GM20431 (cell line): ENCODE data around the gene USP3.
"Not testable (repeated sequence)": the region's sequence is repeated elsewhere in the genome, so short reads cannot be mapped to it uniquely, and the experiment has no call there.

ENCODE experiments used
- in situ Hi-C: fragments of 300-500 bp; cut with MseI, MboI; formaldehyde crosslinking; loops from one replicate; pipeline ENCODE4 v1.15.0; 2020; ENCODE audit warnings: low sequenced_read_pairs; ENCODE audit not compliant: unreplicated experiment

USP3 gene

GRCh38 chr15:63532307-63532744 is 27.9 kb downstream of the USP3 start:
- in situ Hi-C loops: no loop called here

GRCh38 chr15:63534888-63535287 is 30.5 kb downstream of the USP3 start:
- in situ Hi-C loops: not testable (repeated sequence)

GRCh38 chr15:63535689-63536088 is 31.3 kb downstream of the USP3 start:
- in situ Hi-C loops: no loop called here

GRCh38 chr15:63538876-63539275 is 34.5 kb downstream of the USP3 start:
- in situ Hi-C loops: no loop called here

GRCh38 chr15:63539521-63539920 is 35.1 kb downstream of the USP3 start:
- in situ Hi-C loops: no loop called here

GRCh38 chr15:63539998-63540397 is 35.6 kb downstream of the USP3 start:
- in situ Hi-C loops: no loop called here

GRCh38 chr15:63540449-63540848 is 36.1 kb downstream of the USP3 start:
- in situ Hi-C loops: no loop called here

GRCh38 chr15:63544258-63545026 is 40.0 kb downstream of the USP3 start:
- in situ Hi-C loops: no loop called here

- in situ Hi-C loops: no loop called here
Measured at GRCh38 chr15:63545520-63545919, 41.1 kb downstream of the USP3 start.

GRCh38 chr15:63551400-63551799 is 47.0 kb downstream of the USP3 start:
- in situ Hi-C loops: no loop called here

GRCh38 chr15:63553388-63553791 is 49.0 kb downstream of the USP3 start:
- in situ Hi-C loops: no loop called here

GRCh38 chr15:63554337-63554927 is 50.0 kb downstream of the USP3 start:
- in situ Hi-C loops: no loop called here

- in situ Hi-C loops: no loop called here
Measured at GRCh38 chr15:63555507-63555906, 51.1 kb downstream of the USP3 start.

- in situ Hi-C loops: no loop called here
Measured at GRCh38 chr15:63556246-63556645, 51.9 kb downstream of the USP3 start.

GRCh38 chr15:63556736-63557135 is 52.3 kb downstream of the USP3 start:
- in situ Hi-C loops: no loop called here

GRCh38 chr15:63559753-63560152 is 55.4 kb downstream of the USP3 start:
- in situ Hi-C loops: no loop called here

GRCh38 chr15:63560741-63561448 is 56.5 kb downstream of the USP3 start:
- in situ Hi-C loops: no loop called here

- in situ Hi-C loops: no loop called here
Measured at GRCh38 chr15:63564093-63564492, 59.7 kb downstream of the USP3 start.

- in situ Hi-C loops: no loop called here
Measured at GRCh38 chr15:63565536-63566186, 61.3 kb downstream of the USP3 start.

- in situ Hi-C loops: no loop called here
Measured at GRCh38 chr15:63572749-63573464, 68.5 kb downstream of the USP3 start.
